HG03066 (cell line): ENCODE measurements around the gene ERGIC3.

Experiments
- ATAC-seq: cut with Tn5 transposase; IDR thresholded peaks from one replicate; pipeline ENCODE4 v1.9.1; 2021; ENCODE audit warnings: low read depth; ENCODE audit not compliant: unreplicated experiment

ERGIC3 gene

DNA sequence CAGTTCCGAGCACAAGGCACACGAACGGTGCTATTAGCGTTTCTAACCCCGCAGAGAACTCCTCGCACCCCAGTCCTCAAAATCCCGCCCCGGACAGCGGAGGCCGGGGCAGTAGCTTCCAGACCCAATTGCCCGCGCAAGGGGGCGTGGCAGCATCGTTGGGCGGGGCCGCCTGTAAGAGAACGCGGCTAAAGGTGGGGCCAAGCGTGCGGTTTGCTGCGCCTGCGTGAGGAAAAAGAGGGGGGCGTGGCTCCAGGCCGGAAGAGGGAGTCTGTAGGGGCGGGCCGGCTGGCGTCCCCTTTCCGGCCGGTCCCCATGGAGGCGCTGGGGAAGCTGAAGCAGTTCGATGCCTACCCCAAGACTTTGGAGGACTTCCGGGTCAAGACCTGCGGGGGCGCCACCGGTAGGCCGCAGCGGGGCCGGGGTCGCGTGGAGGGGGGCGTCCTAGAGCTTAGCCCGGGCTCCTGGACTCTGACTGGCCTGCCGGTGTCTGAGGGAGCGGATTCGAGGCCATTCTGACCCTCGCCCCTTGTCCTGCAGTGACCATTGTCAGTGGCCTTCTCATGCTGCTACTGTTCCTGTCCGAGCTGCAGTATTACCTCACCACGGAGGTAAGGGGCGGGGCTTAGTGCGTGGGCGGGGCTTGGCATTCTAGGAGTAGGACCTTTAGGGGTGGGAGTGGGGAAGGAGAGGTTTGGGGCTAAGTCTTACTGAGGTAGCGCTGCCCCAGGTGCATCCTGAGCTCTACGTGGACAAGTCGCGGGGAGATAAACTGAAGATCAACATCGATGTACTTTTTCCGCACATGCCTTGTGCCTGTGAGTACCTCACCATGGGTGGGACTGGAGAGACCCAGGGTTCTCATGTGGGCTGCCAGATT is at the start of gene ERGIC3:
Gene ERGIC3 (plus strand): TSS at position 296 of the 880 bp plus-strand sequence. CDS start 20 bp downstream, at position 316.
- peak; percentile 77 for ATAC-seq

DNA sequence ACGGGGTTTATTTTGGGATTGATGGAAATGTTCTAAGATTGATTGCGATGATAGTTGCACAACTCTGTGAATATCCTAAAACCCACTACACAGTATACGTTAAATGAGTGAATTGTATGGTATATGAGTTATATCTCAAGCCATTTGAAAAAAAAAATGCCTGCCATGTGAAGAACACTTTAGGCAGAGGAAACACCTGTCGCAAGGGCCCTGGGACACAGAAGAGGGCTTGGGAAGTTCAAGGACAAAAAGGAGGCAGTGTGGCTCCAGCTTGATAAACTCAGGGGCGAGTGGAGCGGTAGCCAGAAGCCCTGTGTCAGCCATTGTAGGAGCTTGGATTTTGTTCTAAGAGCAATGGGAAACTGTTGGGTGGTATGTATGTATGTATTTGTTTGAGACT is 49.5 kb upstream of the ERGIC3 start:
- ATAC-seq, result no peak

DNA sequence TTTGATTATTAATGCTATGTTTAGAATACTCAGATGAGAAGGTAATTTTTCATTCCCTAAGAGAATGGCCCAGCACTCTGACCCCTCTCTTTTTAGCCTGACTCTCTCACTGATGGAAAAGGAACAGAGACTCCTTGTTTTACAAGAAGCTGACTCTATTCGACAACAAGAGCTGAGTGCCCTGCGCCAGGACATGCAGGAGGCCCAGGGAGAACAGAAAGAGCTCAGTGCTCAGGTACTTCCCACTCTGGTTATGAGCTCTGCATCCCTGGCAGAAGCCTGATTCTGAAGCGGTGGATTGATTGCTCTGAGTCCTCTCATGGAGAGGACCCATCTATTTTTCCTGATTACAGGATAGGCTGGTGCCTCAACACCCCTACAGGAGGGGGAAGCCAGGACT is 45.4 kb upstream of the ERGIC3 start:
- no peak for ATAC-seq

DNA sequence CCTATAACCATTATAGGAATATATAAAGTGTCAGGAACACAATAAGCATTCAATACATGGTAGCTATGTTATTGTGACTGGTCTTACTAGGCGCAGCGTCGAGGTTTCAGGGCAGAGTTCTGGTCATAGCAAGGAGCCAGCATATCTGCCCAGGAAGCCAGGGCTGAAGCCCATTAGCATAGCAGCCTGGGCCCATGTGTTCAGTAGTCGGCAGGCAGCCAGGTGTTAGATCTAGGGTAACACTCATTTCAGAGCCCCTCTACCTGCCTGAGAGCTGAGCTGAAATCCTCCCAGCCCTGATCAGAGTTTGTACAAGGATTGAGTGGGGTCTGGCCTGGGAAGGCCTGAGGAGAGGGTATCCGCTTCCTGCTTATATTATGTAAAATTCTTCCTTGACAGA is 44.6 kb upstream of the ERGIC3 start:
- ATAC-seq, result no peak

DNA sequence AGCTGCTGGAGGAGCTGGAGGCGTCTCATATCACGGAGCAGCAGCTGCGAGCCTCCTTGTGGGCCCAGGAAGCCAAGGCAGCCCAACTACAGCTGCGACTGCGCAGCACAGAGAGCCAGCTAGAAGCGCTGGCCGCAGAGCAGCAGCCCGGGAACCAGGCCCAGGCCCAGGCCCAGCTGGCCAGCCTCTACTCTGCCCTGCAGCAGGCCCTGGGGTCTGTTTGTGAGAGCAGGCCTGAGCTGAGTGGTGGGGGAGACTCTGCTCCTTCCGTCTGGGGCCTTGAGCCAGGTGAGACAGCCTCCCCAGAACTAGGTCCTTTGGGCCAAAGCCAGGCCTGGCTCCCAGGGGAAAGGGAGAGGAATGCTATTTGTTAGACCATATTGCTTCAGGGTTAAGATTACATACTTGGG is 44.1 kb upstream of the ERGIC3 start:
- ATAC-seq, result no peak

DNA sequence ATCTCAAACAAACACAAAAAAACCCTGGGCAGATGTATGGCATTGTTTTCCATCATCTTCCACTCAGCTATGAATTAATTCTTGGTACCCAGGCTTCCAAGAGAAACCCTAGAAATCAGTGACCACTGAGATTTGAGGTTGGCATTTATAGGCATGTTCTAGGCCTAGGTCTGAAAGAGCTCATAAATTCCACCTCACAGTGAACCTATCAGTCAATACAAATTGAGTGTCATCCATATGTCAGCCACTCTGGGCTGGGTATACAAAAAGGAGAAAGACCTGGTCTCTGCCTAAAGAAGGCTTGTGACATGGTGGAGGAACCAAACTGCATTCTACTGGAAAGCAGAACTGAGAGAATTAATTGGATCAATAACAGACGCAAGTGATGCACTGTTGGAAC is 42.6 kb upstream of the ERGIC3 start:
- ATAC-seq, result no peak

DNA sequence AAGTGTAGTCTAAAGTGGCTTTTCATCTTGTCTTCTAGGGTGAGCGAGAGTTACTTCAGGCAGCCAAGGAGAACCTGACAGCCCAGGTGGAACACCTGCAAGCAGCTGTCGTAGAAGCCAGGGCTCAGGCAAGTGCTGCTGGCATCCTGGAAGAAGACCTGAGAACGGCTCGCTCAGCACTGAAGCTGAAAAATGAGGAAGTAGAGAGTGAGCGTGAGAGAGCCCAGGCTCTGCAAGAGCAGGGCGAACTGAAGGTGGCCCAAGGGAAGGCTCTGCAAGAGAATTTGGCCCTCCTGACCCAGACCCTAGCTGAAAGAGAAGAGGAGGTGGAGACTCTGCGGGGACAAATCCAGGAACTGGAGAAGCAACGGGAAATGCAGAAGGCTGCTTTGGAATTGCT is 39.5 kb upstream of the ERGIC3 start:
- peak; percentile 72 for ATAC-seq

DNA sequence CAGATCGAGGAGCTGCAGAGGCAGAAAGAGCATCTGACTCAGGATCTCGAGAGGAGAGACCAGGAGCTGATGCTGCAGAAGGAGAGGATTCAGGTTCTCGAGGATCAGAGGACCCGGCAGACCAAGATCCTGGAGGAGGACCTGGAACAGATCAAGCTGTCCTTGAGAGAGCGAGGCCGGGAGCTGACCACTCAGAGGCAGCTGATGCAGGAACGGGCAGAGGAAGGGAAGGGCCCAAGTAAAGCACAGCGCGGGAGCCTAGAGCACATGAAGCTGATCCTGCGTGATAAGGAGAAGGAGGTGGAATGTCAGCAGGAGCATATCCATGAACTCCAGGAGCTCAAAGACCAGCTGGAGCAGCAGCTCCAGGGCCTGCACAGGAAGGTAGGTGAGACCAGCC is 38.6 kb upstream of the ERGIC3 start:
- no peak for ATAC-seq

DNA sequence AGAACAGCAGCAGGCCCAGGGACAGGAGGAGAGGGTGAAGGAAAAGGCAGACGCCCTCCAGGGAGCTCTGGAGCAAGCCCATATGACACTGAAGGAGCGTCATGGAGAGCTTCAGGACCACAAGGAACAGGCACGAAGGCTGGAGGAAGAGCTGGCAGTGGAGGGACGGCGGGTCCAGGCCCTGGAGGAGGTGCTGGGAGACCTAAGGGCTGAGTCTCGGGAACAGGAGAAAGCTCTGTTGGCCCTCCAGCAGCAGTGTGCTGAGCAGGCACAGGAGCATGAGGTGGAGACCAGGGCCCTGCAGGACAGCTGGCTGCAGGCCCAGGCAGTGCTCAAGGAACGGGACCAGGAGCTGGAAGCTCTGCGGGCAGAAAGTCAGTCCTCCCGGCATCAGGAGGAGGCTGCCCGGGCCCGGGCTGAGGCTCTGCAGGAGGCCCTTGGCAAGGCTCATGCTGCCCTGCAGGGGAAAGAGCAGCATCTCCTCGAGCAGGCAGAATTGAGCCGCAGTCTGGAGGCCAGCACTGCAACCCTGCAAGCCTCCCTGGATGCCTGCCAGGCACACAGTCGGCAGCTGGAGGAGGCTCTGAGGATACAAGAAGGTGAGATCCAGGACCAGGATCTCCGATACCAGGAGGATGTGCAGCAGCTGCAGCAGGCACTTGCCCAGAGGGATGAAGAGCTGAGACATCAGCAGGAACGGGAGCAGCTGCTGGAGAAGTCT is 37.9 kb upstream of the ERGIC3 start:
- ATAC-seq, result no peak

DNA sequence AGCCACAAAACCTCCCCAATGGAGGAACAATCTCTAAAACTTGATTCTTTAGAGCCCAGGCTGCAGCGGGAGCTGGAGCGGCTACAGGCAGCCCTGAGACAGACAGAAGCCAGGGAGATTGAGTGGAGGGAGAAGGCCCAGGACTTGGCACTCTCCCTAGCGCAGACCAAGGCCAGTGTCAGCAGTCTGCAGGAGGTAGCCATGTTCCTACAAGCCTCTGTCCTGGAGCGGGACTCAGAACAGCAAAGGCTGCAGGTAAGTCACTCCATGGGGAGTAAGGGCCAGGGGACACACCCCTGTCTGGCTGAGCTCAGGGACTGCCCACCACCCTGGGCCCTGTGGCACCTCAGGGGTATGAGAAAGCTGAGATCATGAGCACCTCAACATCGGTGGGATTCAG is 37.1 kb upstream of the ERGIC3 start:
- no peak for ATAC-seq

DNA sequence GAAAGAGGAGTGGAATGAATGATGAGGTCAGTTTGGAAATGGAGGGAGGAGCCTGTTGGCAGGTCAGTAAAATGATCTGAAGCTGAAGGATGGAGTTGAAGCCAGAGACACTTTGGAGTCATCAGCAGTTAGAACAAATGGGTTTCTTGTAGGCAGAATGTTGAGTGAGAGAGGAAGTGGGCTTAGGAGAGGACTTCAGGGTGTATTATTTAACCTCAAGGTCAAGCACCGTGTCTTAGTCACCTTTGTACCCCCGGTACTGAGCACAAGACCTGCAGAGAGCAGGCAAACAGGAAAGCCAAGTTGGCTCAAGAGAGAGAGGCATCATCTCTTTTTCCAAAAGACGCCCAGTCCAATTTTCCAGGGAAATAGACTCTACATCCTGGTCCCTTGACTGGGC is 35.7 kb upstream of the ERGIC3 start:
- no peak for ATAC-seq

DNA sequence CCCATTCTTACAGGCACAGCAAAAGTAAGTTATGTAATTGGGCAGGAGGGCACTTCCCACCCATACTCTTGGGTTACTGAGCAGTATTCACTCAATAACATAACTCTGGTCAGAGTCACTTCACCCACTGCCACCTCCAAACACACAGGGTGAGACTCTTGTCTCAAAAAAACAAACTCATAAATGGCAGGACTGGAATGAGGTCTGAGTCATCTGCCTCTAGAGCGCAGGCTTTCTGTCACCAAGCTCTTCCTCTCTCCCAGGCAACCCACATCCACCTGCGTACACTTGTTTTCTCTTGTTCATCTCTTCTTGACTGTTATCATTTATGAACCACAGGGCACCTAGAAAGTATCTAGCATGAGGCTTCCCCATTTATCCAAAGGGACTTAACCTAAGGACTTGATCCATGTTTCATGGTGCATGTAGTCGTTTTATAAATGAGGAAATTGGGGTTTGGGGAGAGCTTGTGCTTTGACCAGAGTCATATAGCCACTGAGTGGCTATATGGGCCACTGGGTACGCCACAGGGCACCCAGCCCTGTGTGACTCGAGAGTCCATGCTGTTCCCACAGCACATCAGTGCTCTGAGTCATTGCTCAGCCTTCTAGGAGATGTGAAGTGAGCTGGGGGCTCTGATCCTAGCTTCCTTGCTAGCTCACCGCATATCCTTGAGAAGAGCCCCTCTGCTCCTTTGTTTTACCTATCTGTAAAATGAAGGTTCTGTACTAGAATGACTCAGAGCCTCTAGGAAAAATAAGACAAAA is 34.8 kb upstream of the ERGIC3 start:
- ATAC-seq, result no peak

DNA sequence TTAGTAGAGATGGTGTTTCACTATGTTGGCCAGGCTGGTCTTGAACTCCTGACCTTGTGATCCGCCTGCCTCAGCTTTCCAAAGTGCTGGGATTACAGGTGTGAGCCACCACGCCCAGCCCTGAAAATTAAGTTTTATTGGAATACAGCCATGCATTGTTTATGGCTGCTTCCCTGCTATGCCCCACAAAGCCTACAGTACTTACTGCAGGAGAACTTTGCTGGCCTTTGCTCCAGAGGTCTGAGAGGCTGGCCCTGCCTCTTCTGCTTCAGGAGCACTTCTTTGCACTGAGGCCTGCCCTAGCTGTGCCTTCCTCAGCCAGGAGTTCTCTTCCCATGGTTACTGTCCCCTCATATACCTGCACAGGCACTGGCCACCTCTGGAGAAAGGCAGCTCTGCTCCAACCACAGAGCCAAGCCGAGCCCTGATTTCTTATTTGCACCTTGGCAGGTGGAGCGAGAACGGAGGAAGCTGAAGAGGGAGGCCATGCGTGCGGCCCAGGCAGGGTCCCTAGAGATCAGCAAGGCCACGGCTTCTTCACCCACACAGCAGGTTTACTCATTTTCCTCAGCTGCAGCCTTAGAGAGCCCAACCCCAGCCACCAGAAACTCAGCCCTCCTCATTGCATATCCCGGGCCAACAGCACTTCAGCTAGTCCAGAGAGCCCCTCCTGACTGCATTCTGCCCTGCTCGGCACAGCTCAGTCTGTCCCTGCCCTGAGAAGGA is 33.2 kb upstream of the ERGIC3 start:
- no peak for ATAC-seq

DNA sequence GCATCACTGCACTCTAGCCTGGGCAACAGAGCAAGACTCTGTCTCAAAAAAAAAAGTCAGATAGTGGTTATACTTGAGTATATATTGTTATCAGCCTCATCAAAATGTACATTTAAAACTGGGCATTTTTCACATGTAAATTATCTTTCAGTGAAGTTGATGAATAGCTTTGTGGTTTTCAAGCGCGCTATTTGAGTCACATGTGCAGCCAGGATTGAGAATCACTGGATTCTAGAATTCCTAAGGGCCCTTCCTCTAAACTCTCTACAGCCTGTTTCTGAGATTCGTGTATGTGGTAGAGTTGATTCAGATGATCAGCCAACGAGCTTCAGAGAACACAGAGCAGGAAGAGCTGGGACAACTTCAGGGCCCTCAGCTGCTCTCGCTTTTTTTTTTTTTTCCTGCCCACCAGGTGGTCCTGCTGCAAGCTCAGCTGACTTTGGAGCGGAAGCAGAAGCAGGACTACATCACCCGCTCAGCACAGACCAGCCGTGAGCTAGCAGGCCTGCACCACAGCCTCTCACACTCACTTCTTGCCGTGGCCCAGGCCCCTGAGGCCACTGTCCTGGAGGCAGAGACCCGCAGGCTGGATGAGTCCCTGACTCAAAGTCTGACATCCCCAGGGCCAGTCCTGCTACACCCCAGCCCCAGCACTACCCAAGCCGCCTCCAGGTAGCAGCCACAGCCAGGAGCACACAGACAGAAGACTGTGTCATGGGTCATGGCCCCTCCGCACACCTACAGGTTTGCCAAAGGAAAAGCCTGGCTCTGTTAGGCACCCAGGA is 30.7 kb upstream of the ERGIC3 start:
- ATAC-seq, result no peak

DNA sequence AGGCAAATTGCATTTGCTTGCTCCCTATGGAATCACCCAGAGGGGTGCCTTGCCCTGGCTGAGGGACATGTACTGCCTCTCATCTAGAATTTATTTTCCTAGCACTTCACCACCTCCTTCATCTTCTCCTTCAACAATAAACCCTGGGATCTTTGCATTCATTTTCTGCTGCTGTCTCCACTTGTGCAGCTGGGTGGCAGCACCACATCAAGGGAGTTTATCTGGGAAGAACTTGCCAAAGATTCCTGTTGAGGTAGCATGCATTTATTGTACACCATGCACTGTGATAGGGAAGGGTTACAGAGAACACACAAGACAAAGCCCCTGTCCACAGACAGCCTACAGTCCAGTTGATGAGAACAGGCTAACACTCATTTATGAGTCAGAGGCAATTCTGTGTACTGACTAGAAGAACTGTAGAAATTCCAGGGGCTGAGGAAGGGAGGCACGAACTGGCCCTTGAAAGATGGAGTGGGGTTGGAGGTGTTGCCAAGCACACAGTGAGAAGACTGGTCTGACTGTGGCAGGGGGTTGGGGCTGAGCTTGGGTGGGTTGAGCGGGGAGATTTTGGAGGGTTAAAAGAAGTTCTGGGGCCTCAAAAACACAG is 30.0 kb upstream of the ERGIC3 start:
- no peak for ATAC-seq

DNA sequence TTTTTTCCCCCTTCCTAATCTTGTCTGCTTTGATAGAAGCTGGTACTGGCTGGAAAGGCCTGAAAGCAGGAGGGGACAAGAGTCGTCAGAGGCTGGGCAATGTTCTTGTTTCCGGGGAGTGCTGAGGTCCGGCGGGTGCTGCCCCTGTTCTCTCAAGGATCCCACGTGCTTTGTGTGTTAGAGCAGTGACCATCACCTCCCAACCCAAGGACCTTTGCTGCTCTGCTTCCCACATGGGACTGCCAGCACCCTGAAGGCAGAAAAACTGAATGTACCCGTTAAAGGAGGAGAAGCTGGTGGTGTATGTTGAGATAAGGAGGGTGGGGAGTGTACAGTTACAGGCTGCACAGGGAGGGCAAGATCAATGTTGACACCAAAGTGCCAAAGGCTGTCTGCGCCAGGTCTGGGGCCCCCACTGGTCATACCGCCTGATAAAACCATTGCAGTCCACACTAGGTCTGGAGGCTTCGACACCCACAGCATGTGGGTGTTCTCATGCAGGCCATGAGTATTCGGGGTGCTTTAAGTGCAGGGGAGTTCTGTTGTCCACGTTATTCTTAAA is 27.4 kb upstream of the ERGIC3 start:
- no peak for ATAC-seq

DNA sequence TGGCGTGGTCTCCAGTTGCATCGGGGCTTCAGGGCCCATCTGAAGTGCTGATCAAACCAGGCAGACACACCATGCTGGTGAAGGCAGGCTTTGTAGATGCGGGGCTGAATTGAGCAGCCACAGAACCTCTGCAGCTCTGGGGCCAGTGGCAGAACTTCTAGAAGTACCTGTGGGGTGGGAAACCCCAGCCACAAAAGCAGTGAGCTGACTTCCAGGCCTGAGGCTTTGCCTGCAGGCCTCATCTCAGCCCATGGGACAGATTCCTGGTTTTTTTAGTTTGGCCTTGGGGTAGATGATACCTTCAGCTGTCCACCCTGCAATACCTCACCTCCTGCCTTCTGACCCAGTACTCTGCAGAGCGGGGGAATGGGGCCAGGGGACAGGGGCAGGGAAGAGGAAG is 26.5 kb upstream of the ERGIC3 start:
- ATAC-seq, result no peak

DNA sequence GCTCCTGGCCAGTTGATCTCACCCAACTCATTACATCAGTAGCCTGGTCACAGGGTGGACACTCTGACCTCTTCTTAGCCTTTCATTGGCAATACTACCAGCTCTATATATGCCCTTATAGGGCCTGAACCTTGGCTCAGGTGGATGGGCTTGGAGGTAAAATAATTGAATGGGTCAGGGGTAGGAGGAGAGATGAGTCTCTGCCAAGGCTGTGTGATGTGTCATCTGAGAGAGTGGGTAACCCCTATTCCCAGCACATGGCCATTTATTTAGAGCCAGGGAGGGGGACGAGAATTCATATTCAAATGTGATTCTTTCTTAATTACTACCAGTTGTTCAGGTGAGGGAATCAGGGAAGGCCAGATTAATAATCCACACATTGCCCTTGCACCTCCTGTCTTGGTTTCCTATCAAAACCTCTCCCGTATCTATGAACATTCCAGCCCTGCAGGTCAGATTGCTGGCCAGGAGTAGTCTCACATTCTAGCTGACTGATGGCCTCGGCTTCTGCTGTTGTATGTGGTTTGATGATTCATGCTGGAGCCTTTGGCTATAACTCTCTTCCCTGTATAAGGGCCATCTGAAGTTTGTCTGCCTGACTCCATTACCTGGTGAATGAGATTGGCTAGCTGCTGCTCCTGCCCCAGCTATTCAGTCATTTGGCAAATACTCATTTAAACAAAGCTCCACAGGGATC is 25.8 kb upstream of the ERGIC3 start:
- no peak for ATAC-seq
